B cell (primary cell): ENCODE measurements around the gene ZBTB32. TPM values are rescaled to one million over a fixed set of nuclear protein-coding genes. Genes with fewer than 3 reads are reported as not detected.

Experiments
- ATAC-seq: fragments of 200-7000 bp; cut with Tn5 transposase; one replicate; pipeline ENCODE4 v1.10.0; 2021; ENCODE audit warnings: low read depth, mild to moderate bottlenecking, moderate number of reproducible peaks, moderate library complexity
- CTCF ChIA-PET: fragments of 350-600 bp; sonication (Branson Sonifier 250); formaldehyde crosslinking; loops from one replicate; lab custom pipeline; 2021; ENCODE audit warnings: antibody characterized with exemption, inconsistent platforms; lab: Charles Lee
- POLR2A ChIA-PET: fragments of 350-600 bp; sonication (Branson Sonifier 250); formaldehyde crosslinking; loops from one replicate; lab custom pipeline; 2021; ENCODE audit warnings: antibody characterized with exemption; lab: Charles Lee
- DNase-seq: peaks from one replicate; pipeline ENCODE4 v3.0.0; 2013
- H2AFZ ChIP-seq: 2 replicates; pipeline ENCODE4 v1.6.1; 2012; ENCODE audit warnings: mild to moderate bottlenecking, low read depth, low read length; ENCODE audit not compliant: insufficient read depth, poor library complexity, severe bottlenecking
- H3K27ac ChIP-seq, 2 donors: 1 replicate in 1 of 2; 2 replicates in 1 of 2; pipeline ENCODE4 v1.5.1; 2012 to 2013; ENCODE audit warnings: low read length in 2 of 2, mild to moderate bottlenecking in 2 of 2, moderate library complexity in 1 of 2
- H3K27me3 ChIP-seq, 4 experiments: fragments of 200-600 bp in 1 of 4; sonication (generic) in 1 of 4; replicated peaks in 1 of 4; 1 replicate in 2 of 4; 2 replicates in 2 of 4; pipeline versions ENCODE4 v1.6.1 to v1.7.0; 2013 to 2016; ENCODE audit warnings: low read length in 3 of 4, mild to moderate bottlenecking in 2 of 4, mixed read lengths in 1 of 4, moderate library complexity in 1 of 4; ENCODE audit not compliant: insufficient read depth in 4 of 4, control insufficient read depth in 3 of 4; ENCODE audit errors: control extremely low read depth in 1 of 4
- H3K36me3 ChIP-seq, 2 experiments: replicated peaks in 1 of 2; 1 replicate in 1 of 2; 2 replicates in 1 of 2; pipeline versions ENCODE4 v1.6.1 to v1.7.1; 2013; ENCODE audit warnings: low read length in 1 of 2; ENCODE audit not compliant: insufficient read depth in 2 of 2, control insufficient read depth in 1 of 2; ENCODE audit errors: control extremely low read depth in 1 of 2, extremely low read depth in 1 of 2
- H3K4me1 ChIP-seq, 2 donors: fragments of 200-600 bp in 1 of 2; sonication (generic) in 1 of 2; 1 replicate in 1 of 2; 2 replicates in 1 of 2; pipeline versions ENCODE4 v1.5.1 to v1.6.1; 2013 to 2017; ENCODE audit warnings: low read length in 2 of 2; ENCODE audit not compliant: control insufficient read depth in 2 of 2, insufficient read depth in 2 of 2
- H3K4me2 ChIP-seq: replicated peaks from 2 replicates; pipeline ENCODE3; 2012; ENCODE audit warnings: mild to moderate bottlenecking, low read depth, low read length; ENCODE audit not compliant: poor library complexity, severe bottlenecking
- H3K4me3 ChIP-seq, 5 experiments: fragments of 200-600 bp in 1 of 5; sonication (generic) in 1 of 5; 1 replicate in 3 of 5; 2 replicates in 2 of 5; pipeline versions ENCODE4 v1.5.1 to v1.7.0; 2011 to 2016; ENCODE audit warnings: low read length in 4 of 5, mild to moderate bottlenecking in 4 of 5, low read depth in 2 of 5, control low read depth in 1 of 5, moderate library complexity in 1 of 5; ENCODE audit not compliant: insufficient read depth in 1 of 5; ENCODE audit errors: control extremely low read depth in 1 of 5, extremely low read depth in 1 of 5
- H3K79me2 ChIP-seq: fragments of 200-600 bp; sonication (generic); one replicate; pipeline ENCODE4 v1.6.0; 2016; ENCODE audit warnings: low read length; ENCODE audit not compliant: control insufficient read depth, insufficient read depth
- H3K9ac ChIP-seq: fragments of 200-600 bp; sonication (generic); 2 replicates; pipeline ENCODE4 v1.6.1; 2017; ENCODE audit warnings: mild to moderate bottlenecking, low read length, moderate library complexity
- H3K9me3 ChIP-seq, 3 donors: one replicate each; pipeline versions ENCODE4 v1.6.1 to v1.7.1; 2013; ENCODE audit warnings: low read length in 2 of 3; ENCODE audit not compliant: control insufficient read depth in 2 of 3, insufficient read depth in 1 of 3; ENCODE audit errors: control extremely low read depth in 1 of 3
- H4K20me1 ChIP-seq: 2 replicates; pipeline ENCODE4 v1.6.0; 2012; ENCODE audit warnings: mild to moderate bottlenecking, low read length; ENCODE audit not compliant: insufficient read depth, control insufficient read depth, poor library complexity, severe bottlenecking
- H3K27ac Mint-ChIP-seq: one replicate; pipeline ENCODE4 v1.8.0; 2021; ENCODE audit warnings: mixed read lengths
- H3K27me3 Mint-ChIP-seq: one replicate; pipeline ENCODE4 v1.8.0; 2021; ENCODE audit warnings: mixed read lengths
- H3K4me1 Mint-ChIP-seq: one replicate; pipeline ENCODE4 v1.8.0; 2021; ENCODE audit warnings: mixed read lengths
- H3K4me3 Mint-ChIP-seq: one replicate; pipeline ENCODE4 v1.8.0; 2021; ENCODE audit warnings: mixed read lengths
- H3K9me3 Mint-ChIP-seq: one replicate; pipeline ENCODE4 v1.8.0; 2022; ENCODE audit warnings: mixed read lengths; ENCODE audit not compliant: insufficient read depth
- CTCF ChIP-seq: fragments of 200-600 bp; IDR thresholded peaks from one replicate; pipeline ENCODE4 v1.8.0; 2022; ENCODE audit warnings: antibody characterized with exemption, mild to moderate bottlenecking
- EZH2 ChIP-seq: IDR thresholded peaks from 2 replicates; pipeline ENCODE4 v1.6.1; 2012; ENCODE audit warnings: borderline replicate concordance, low read depth, mild to moderate bottlenecking, moderate library complexity, low read length; ENCODE audit not compliant: insufficient read depth, poor library complexity, severe bottlenecking
- WGBS: methylation state at CpG from one replicate; pipeline ENCODE4 v1.1.5; 2013; ENCODE audit warnings: missing lambda C conversion rate; ENCODE audit not compliant: insufficient coverage; 5-methylcytosine and 5-hydroxymethylcytosine counted together
- intact Hi-C: fragments of 100-400 bp; cut with micrococcal nuclease; formaldehyde crosslinking; loops from one replicate; pipeline ENCODE4 v1.10.0; 2022
- polyA plus RNA-seq: library from polyadenylated mRNA; depleted of rRNA; stranded (reverse); fragments of >200 nt; gene quantifications from 2 replicates; pipeline ENCODE4 v1.2.3, GENCODE V29; 2012
- total RNA-seq, 2 donors: library from RNA; stranded (reverse); fragments of 120-200 nt in 1 of 2; gene quantifications; 1 replicate in 1 of 2; 2 replicates in 1 of 2; pipeline versions ENCODE4 v1.2.3 to v1.2.4, GENCODE V29; 2013 to 2022

Gene ZBTB32
- total and polyA plus RNA-seq, 2 donors (not counting 1 experiment from before 2014, with no cell fraction given) = 18.9 to 28.1 TPM

GRCh38 chr19:35729763-35730162 lies 25.4 kb downstream of the ZBTB32 start:
- no peak overlapping the region for H3K4me2 ChIP-seq
- intact Hi-C loops = no loop called here
- H3K36me3 ChIP-seq = peaks cover 7 to 87% of the 10 kb centered on the region in 2 experiments
- no peaks in the 10 kb centered on the region for H3K27me3 ChIP-seq
- peaks cover 55% of the 10 kb centered on the region for H3K79me2 ChIP-seq
- TF ChIP-seq CTCF (no peak), EZH2 (no peak)
- no peak overlapping the region for H3K27ac ChIP-seq
- Mint-ChIP-seq H3K4me3 (no peak overlapping the region), H3K9me3 (no peaks in the 10 kb centered on the region), H3K27me3 (no peaks in the 10 kb centered on the region), H3K4me1 (peaks cover 6% of the 10 kb centered on the region), H3K27ac (no peak overlapping the region)
- DNase-seq (no peak), ATAC-seq (no peak)
- ChIA-PET CTCF (no interaction called here), POLR2A (no interaction called here)
- peaks cover 43% of the 10 kb centered on the region for H4K20me1 ChIP-seq
- H3K9me3 ChIP-seq = no peaks in the 10 kb centered on the region
- H3K4me1 ChIP-seq = no peaks in the 10 kb centered on the region
- no peak overlapping the region for H2AFZ ChIP-seq
- no peak overlapping the region for H3K4me3 ChIP-seq
- no peak overlapping the region for H3K9ac ChIP-seq
- 93% methylated on average over 11 of the region's 11 CpGs for WGBS

- 97% methylated on average over 18 of the region's 18 CpGs for WGBS
- ChIA-PET CTCF (no interaction called here), POLR2A (interaction anchor here (0.6 kb wide), 1 partner anchor 10 kb away, joined by 6 read pairs; no protein-coding TSS in a partner anchor)
- no peaks in the 10 kb centered on the region for H3K27me3 ChIP-seq
- no peak overlapping the region for H3K9ac ChIP-seq
- H3K27ac ChIP-seq = no peak overlapping the region
- H2AFZ ChIP-seq = no peak overlapping the region
- peaks cover 7 to 87% of the 10 kb centered on the region in 2 experiments for H3K36me3 ChIP-seq
- no peak for DNase-seq
- TF ChIP-seq EZH2 = no peak
- no peak for TF ChIP-seq CTCF
- no peaks in the 10 kb centered on the region for H3K9me3 ChIP-seq
- ATAC-seq = no peak
- H4K20me1 ChIP-seq = peaks cover 46% of the 10 kb centered on the region
- H3K27ac Mint-ChIP-seq = no peak overlapping the region
- H3K4me3 Mint-ChIP-seq = no peak overlapping the region
- peaks cover 52% of the 10 kb centered on the region for H3K79me2 ChIP-seq
- H3K4me1 ChIP-seq = no peaks in the 10 kb centered on the region
- H3K4me2 ChIP-seq = no peak overlapping the region
- intact Hi-C loops = no loop called here
- H3K27me3 Mint-ChIP-seq = no peaks in the 10 kb centered on the region
- H3K4me3 ChIP-seq = no peak overlapping the region
- H3K4me1 Mint-ChIP-seq = peaks cover 7% of the 10 kb centered on the region
- H3K9me3 Mint-ChIP-seq = no peaks in the 10 kb centered on the region
Measured at GRCh38 chr19:35730326-35730725, 26.0 kb downstream of the ZBTB32 start.
